IMR-90 (cell line): ENCODE measurements around the gene STRA8.

Experiments
- BHLHE40 ChIP-seq: fragments of 150-350 bp; IDR thresholded peaks from 2 replicates; pipeline ENCODE4 v1.6.1; 2016; ENCODE audit warnings: mild to moderate bottlenecking, low read depth, low read length
- CEBPB ChIP-seq: IDR thresholded peaks from 2 replicates; pipeline ENCODE4 v1.6.1; 2012; ENCODE audit warnings: low read depth, low read length, improper control_type of control experiment
- TF ChIP-seq, protein P1 (sequence below): conservative IDR thresholded peaks from 2 replicates; pipeline ENCODE4 v1.5.1; 2012; ENCODE audit warnings: mild to moderate bottlenecking, low read depth, low read length, improper control_type of control experiment
- TF ChIP-seq, protein P2 (sequence below): fragments of 150-350 bp; IDR thresholded peaks from 2 replicates; pipeline ENCODE4 v1.6.1; 2017; ENCODE audit warnings: mild to moderate bottlenecking, antibody characterized with exemption, low read length, low read depth

DNA sequence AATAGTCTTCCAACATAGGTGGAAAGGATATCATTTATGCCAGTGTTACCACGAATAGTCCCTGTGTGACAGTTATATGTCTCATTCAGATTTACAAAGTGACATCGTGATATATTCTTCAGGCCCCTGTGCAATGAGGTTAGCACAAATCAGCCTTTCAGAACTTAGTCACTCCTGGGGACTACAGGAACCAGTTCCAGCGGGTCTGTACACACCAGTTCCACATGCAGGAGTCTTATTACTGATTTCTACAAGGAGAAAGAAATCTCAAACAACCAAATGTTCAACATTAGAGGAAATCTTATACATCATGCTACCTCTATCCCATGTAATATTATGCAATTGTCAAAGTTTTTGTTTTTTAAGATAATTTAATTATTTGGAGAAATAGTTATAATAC, 17.9 kb upstream of the STRA8 start:
- TF ChIP-seq, protein P1, sequence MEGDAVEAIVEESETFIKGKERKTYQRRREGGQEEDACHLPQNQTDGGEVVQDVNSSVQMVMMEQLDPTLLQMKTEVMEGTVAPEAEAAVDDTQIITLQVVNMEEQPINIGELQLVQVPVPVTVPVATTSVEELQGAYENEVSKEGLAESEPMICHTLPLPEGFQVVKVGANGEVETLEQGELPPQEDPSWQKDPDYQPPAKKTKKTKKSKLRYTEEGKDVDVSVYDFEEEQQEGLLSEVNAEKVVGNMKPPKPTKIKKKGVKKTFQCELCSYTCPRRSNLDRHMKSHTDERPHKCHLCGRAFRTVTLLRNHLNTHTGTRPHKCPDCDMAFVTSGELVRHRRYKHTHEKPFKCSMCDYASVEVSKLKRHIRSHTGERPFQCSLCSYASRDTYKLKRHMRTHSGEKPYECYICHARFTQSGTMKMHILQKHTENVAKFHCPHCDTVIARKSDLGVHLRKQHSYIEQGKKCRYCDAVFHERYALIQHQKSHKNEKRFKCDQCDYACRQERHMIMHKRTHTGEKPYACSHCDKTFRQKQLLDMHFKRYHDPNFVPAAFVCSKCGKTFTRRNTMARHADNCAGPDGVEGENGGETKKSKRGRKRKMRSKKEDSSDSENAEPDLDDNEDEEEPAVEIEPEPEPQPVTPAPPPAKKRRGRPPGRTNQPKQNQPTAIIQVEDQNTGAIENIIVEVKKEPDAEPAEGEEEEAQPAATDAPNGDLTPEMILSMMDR = no peak
- TF ChIP-seq, protein P2, sequence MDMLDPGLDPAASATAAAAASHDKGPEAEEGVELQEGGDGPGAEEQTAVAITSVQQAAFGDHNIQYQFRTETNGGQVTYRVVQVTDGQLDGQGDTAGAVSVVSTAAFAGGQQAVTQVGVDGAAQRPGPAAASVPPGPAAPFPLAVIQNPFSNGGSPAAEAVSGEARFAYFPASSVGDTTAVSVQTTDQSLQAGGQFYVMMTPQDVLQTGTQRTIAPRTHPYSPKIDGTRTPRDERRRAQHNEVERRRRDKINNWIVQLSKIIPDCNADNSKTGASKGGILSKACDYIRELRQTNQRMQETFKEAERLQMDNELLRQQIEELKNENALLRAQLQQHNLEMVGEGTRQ = no peak
- TF ChIP-seq BHLHE40 (no peak), CEBPB (no peak)
